ENCODE results near the gene CDH26. TPM values are rescaled to one million over a fixed set of nuclear protein-coding genes. Genes with fewer than 3 reads are reported as not detected.

CDH26 gene
- total and polyA plus RNA-seq, 9 donors = 0.12 to 0.84 (median 0.41) TPM

DNA sequence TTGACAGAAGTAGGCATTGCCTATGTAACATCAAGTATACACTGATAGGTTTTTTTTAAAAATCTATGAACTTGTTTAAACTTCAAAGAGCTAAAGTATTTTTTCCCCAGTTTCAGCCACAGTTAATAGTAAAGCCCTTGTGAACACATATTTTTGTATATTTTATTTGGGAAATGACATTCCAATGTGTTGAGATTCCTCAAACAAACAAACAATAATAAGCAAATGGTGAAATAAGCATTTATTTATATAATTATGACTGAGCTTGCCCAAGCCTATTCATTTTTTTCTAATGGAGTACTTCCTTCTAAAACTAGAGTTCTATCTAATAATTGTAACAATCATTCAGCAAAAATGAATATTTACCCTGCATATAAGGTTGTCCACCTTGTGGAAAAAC is 37.3 kb upstream of the CDH26 start:
- intact Hi-C loops (cut with DNase I) = no loop called here
- Histone ChIP-seq H3K36me3 (no peaks in the 10 kb centered on the region), H3K4me3 (no peak overlapping the region), H3K4me1 (ENCODE audit: insufficient read depth) (no peaks in the 10 kb centered on the region), H3K27me3 (no peaks in the 10 kb centered on the region), H3K9me3 (no peaks in the 10 kb centered on the region), H3K27ac (no peak overlapping the region)
- TF ChIP-seq POLR2A (IDR thresholded peaks at IDR 0.05) (no peak), EP300 (IDR thresholded peaks at IDR 0.05) (no peak)
- TF ChIP-seq, protein P1, sequence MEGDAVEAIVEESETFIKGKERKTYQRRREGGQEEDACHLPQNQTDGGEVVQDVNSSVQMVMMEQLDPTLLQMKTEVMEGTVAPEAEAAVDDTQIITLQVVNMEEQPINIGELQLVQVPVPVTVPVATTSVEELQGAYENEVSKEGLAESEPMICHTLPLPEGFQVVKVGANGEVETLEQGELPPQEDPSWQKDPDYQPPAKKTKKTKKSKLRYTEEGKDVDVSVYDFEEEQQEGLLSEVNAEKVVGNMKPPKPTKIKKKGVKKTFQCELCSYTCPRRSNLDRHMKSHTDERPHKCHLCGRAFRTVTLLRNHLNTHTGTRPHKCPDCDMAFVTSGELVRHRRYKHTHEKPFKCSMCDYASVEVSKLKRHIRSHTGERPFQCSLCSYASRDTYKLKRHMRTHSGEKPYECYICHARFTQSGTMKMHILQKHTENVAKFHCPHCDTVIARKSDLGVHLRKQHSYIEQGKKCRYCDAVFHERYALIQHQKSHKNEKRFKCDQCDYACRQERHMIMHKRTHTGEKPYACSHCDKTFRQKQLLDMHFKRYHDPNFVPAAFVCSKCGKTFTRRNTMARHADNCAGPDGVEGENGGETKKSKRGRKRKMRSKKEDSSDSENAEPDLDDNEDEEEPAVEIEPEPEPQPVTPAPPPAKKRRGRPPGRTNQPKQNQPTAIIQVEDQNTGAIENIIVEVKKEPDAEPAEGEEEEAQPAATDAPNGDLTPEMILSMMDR (IDR thresholded peaks at IDR 0.05) = no peak
- DNase-seq = no peak

GRCh38 chr20:59923514-59923913 is 34.7 kb upstream of the CDH26 start:
- Histone ChIP-seq H3K27ac (no peak overlapping the region), H3K4me1 (ENCODE audit: insufficient read depth) (no peaks in the 10 kb centered on the region), H3K36me3 (no peaks in the 10 kb centered on the region), H3K4me3 (no peak overlapping the region), H3K27me3 (no peaks in the 10 kb centered on the region), H3K9me3 (no peaks in the 10 kb centered on the region)
- no peak for TF ChIP-seq EP300 (IDR thresholded peaks at IDR 0.05)
- TF ChIP-seq, protein P1 (IDR thresholded peaks at IDR 0.05) = no peak
- TF ChIP-seq POLR2A (IDR thresholded peaks at IDR 0.05) = no peak
- 93 to 100% (median 94%) methylated on average over 1 of the region's 1 CpG for WGBS, 3 donors
- intact Hi-C loops (cut with DNase I) = no loop called here
- no peak for DNase-seq

DNA sequence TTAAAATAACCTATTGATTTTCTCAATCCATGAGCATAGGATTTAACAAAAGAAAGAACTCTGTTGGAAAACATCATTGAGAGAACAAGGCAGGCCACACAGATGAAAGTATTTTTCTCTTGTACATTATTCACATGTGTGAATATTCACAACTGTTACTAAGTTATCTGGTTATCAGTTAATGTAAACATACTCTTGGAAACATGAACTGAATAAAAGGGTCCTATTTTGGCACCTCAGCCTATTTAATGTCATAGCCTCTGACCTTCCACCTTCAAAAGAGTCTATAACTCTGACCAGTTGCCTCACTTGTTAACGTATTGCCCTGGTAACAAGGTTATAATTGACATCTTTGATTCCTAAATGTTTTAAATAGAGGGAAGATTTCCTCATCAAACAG is 32.9 kb upstream of the CDH26 start:
- Histone ChIP-seq H3K4me3 (no peak overlapping the region), H3K36me3 (no peaks in the 10 kb centered on the region), H3K27me3 (no peaks in the 10 kb centered on the region), H3K27ac (no peak overlapping the region), H3K9me3 (no peaks in the 10 kb centered on the region), H3K4me1 (ENCODE audit: insufficient read depth) (no peaks in the 10 kb centered on the region)
- TF ChIP-seq, protein P1 (IDR thresholded peaks at IDR 0.05) = no peak
- TF ChIP-seq POLR2A (IDR thresholded peaks at IDR 0.05) (no peak), EP300 (IDR thresholded peaks at IDR 0.05) (no peak)
- no peak for DNase-seq
- 91 to 97% (median 96%) methylated on average over 1 of the region's 1 CpG for WGBS, 3 donors
- intact Hi-C loops (cut with DNase I) = no loop called here

DNA sequence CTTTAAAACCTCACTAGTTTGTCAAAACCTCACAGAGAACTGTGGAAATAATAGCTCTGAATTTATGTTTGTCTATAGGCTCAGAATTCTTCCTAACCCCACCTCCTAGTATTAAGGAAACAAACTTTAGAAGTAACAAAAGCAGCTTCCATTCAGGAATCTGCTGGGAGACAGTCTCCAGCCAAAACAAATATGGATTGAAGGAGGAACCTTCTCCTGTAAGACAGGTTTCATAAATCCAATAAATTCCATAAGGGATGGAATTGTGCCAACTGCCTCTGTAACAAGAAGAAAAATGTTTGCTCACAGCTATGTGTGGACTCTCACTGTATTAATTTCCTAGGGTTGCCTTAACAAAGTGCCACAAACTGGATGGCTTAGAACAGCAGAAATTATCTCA is 32.3 kb upstream of the CDH26 start:
- Histone ChIP-seq H3K4me1 (ENCODE audit: insufficient read depth) (no peaks in the 10 kb centered on the region), H3K27ac (no peak overlapping the region), H3K4me3 (no peak overlapping the region), H3K9me3 (no peaks in the 10 kb centered on the region), H3K36me3 (no peaks in the 10 kb centered on the region), H3K27me3 (no peaks in the 10 kb centered on the region)
- no peak for DNase-seq
- TF ChIP-seq, protein P1 (IDR thresholded peaks at IDR 0.05) = no peak
- TF ChIP-seq EP300 (IDR thresholded peaks at IDR 0.05) (no peak), POLR2A (IDR thresholded peaks at IDR 0.05) (no peak)
- intact Hi-C loops (cut with DNase I) = no loop called here

All from ovary (tissue), 9 donors.